ENCODE measurements around the gene CBFB. TPM values are rescaled to one million over a fixed set of nuclear protein-coding genes. Genes with fewer than 3 reads are reported as not detected.

The CBFB gene
- total and polyA plus RNA-seq, 3 experiments from 2014 or later, result 100 to 141 (median 132) TPM

- no peaks in the 10 kb centered on the region for H3K27me3 ChIP-seq (ENCODE audit: insufficient read depth, low read length, poor library complexity, severe bottlenecking)
- DNase-seq, result no peak
- POLR2A ChIA-PET, result no interaction called here
- Mint-ChIP-seq H3K4me3 (peak overlapping the region in 1 of 7 donors; percentile 54), H3K27ac (peak overlapping the region in 2 of 8 donors; percentile 16 to 73), H3K27me3 (no peaks in the 10 kb centered on the region), H3K36me3 (peaks cover 0 to 14% (median 4%) of the 10 kb centered on the region in 3 donors), H3K4me1 (peaks cover 0 to under 1% (median 0%) of the 10 kb centered on the region in 3 donors), H3K9me3 (no peaks in the 10 kb centered on the region)
- H3K4me3 ChIP-seq (ENCODE audit: low read length), result no peak overlapping the region
- no peaks in the 10 kb centered on the region for H3K9me3 ChIP-seq (ENCODE audit: low read length)
- H3K36me3 ChIP-seq (ENCODE audit: insufficient read depth, low read length), result peaks cover 5% of the 10 kb centered on the region
- peaks cover 2% of the 10 kb centered on the region for H3K4me1 ChIP-seq (ENCODE audit: insufficient read depth, low read length)
- no peak overlapping the region for H3K27ac ChIP-seq (ENCODE audit: low read depth, low read length)
- CTCF ChIA-PET, result interaction anchor here (0.9 to 9.5 kb wide), 5 partner anchors 52 to 128 kb away, joined by 3 to 63 read pairs (median 4); no protein-coding TSS in a partner anchor
Measured at GRCh38 chr16:67104061-67104460, 75.1 kb downstream of the CBFB start.

GRCh38 chr16:67104845-67105244, 75.9 kb downstream of the CBFB start:
- no peaks in the 10 kb centered on the region for H3K9me3 Mint-ChIP-seq
- H3K36me3 Mint-ChIP-seq, result peaks cover 0 to 13% (median 4%) of the 10 kb centered on the region in 3 donors
- peaks cover 4 to 8% (median 7%) of the 10 kb centered on the region in 3 donors for H3K4me1 Mint-ChIP-seq
- H3K4me3 Mint-ChIP-seq, result no peak overlapping the region
- Histone ChIP-seq H3K27me3 (ENCODE audit: insufficient read depth, low read length, poor library complexity, severe bottlenecking) (no peaks in the 10 kb centered on the region), H3K9me3 (ENCODE audit: low read length) (no peaks in the 10 kb centered on the region), H3K27ac (ENCODE audit: low read depth, low read length) (no peak overlapping the region), H3K36me3 (ENCODE audit: insufficient read depth, low read length) (peaks cover 5% of the 10 kb centered on the region), H3K4me1 (ENCODE audit: insufficient read depth, low read length) (peaks cover 6% of the 10 kb centered on the region), H3K4me3 (ENCODE audit: low read length) (no peak overlapping the region)
- DNase-seq, result no peak
- peak overlapping the region in 2 of 8 donors; percentile 32 to 78 for H3K27ac Mint-ChIP-seq
- H3K27me3 Mint-ChIP-seq, result no peaks in the 10 kb centered on the region
- ChIA-PET CTCF (interaction anchor here (1.6 to 9.5 kb wide), 3 partner anchors 51 to 126 kb away, joined by 4 to 63 read pairs (median 4); no protein-coding TSS in a partner anchor), POLR2A (no interaction called here)

DNA sequence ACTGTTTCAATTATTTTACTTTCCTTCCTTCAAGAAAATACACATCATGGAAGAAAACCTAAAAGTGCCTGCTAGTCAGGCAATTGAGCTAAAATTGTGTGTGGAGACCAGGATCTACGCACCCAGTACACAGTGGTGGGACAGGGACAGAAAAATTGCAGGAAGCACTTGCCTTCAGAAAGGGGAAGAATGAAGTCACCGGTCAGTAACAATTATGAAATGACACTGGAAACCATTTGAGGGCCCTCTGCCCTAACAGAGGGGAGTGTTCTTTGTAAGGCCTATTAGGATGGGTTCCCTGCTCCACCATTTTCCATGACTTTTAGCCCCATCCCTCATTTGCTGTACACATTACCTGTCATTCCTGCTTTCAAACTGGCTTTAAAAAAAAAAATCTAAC, 76.3 kb downstream of the CBFB start:
- H3K27ac Mint-ChIP-seq, result peak overlapping the region in 2 of 8 donors; percentile 15 to 78

GRCh38 chr16:67105881-67106280, 76.9 kb downstream of the CBFB start:
- H3K4me1 Mint-ChIP-seq, result peaks cover 8 to 16% (median 8%) of the 10 kb centered on the region in 3 donors
- POLR2A ChIA-PET, result interaction anchor here (0.7 kb wide), 1 partner anchor 45 kb away, joined by 3 read pairs; the partner anchor contains the start of gene B3GNT9
- peaks cover 0 to 12% (median 4%) of the 10 kb centered on the region in 3 donors for H3K36me3 Mint-ChIP-seq
- H3K9me3 Mint-ChIP-seq, result no peaks in the 10 kb centered on the region
- H3K4me3 Mint-ChIP-seq, result peak overlapping the region in 1 of 7 donors; percentile 11
- Histone ChIP-seq H3K27me3 (ENCODE audit: insufficient read depth, low read length, poor library complexity, severe bottlenecking) (no peaks in the 10 kb centered on the region), H3K4me1 (ENCODE audit: insufficient read depth, low read length) (peaks cover 13% of the 10 kb centered on the region), H3K4me3 (ENCODE audit: low read length) (no peak overlapping the region), H3K36me3 (ENCODE audit: insufficient read depth, low read length) (no peaks in the 10 kb centered on the region), H3K9me3 (ENCODE audit: low read length) (no peaks in the 10 kb centered on the region), H3K27ac (ENCODE audit: low read depth, low read length) (no peak overlapping the region)
- DNase-seq, result no peak
- H3K27me3 Mint-ChIP-seq, result no peaks in the 10 kb centered on the region
- peak overlapping the region in 2 of 8 donors; percentile 23 to 70 for H3K27ac Mint-ChIP-seq
- CTCF ChIA-PET, result interaction anchor here (0.9 to 9.5 kb wide), 3 partner anchors 50 to 127 kb away, joined by 3 to 63 read pairs (median 4); no protein-coding TSS in a partner anchor

More for the DNA sequence above, 76.3 kb downstream of the CBFB start:
- ChIA-PET POLR2A (no interaction called here), CTCF (interaction anchor here (1.9 to 9.5 kb wide), 2 partner anchors 51 to 126 kb away, joined by 4 to 63 read pairs; no protein-coding TSS in a partner anchor)
- H3K4me1 Mint-ChIP-seq, result peaks cover 6 to 10% (median 7%) of the 10 kb centered on the region in 3 donors
- no peaks in the 10 kb centered on the region for H3K27me3 Mint-ChIP-seq
- DNase-seq, result no peak
- Histone ChIP-seq H3K4me3 (ENCODE audit: low read length) (no peak overlapping the region), H3K9me3 (ENCODE audit: low read length) (no peaks in the 10 kb centered on the region), H3K27ac (ENCODE audit: low read depth, low read length) (no peak overlapping the region), H3K36me3 (ENCODE audit: insufficient read depth, low read length) (peaks cover 4% of the 10 kb centered on the region), H3K27me3 (ENCODE audit: insufficient read depth, low read length, poor library complexity, severe bottlenecking) (no peaks in the 10 kb centered on the region), H3K4me1 (ENCODE audit: insufficient read depth, low read length) (peaks cover 7% of the 10 kb centered on the region)
- H3K4me3 Mint-ChIP-seq, result no peak overlapping the region
- H3K36me3 Mint-ChIP-seq, result peaks cover 0 to 15% (median 4%) of the 10 kb centered on the region in 3 donors
- H3K9me3 Mint-ChIP-seq, result no peaks in the 10 kb centered on the region

DNA sequence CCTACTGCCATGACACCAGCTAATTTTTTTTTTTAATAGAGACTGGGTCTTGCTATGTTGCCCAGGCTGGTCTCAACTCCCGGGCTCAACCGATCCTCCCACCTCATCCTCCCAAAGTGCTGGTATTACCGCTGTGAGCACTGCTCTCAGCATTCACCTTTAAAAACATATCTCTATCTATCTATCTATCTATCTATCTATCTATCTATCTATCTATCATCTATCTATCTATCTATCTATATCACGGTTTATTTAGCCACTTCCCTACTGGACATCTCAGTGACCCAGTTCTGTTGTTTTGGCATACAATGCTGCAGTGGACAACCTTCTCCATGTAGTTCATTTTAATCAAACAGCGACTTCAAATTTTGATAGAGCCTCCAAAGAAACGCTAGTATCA, 79.5 kb downstream of the CBFB start:
- peaks cover 23 to 39% (median 32%) of the 10 kb centered on the region in 3 donors for H3K4me1 Mint-ChIP-seq
- H3K27ac ChIP-seq (ENCODE audit: low read depth, low read length), result no peak overlapping the region
- H3K27me3 Mint-ChIP-seq, result no peaks in the 10 kb centered on the region
- ChIA-PET POLR2A (no interaction called here), CTCF (interaction anchor here (1.4 kb wide), 1 partner anchor 46 kb away, joined by 4 read pairs; no protein-coding TSS in a partner anchor)
- DNase-seq, result no peak
- no peaks in the 10 kb centered on the region for H3K36me3 ChIP-seq (ENCODE audit: insufficient read depth, low read length)
- H3K9me3 Mint-ChIP-seq, result no peaks in the 10 kb centered on the region
- H3K4me3 ChIP-seq (ENCODE audit: low read length), result no peak overlapping the region
- no peak overlapping the region for H3K27ac Mint-ChIP-seq
- H3K27me3 ChIP-seq (ENCODE audit: insufficient read depth, low read length, poor library complexity, severe bottlenecking), result no peaks in the 10 kb centered on the region
- no peaks in the 10 kb centered on the region for H3K9me3 ChIP-seq (ENCODE audit: low read length)
- H3K4me3 Mint-ChIP-seq, result peak overlapping the region in 3 of 7 donors; percentile 72 to 94 (median 93)
- H3K36me3 Mint-ChIP-seq, result peaks cover 0 to 18% (median 0%) of the 10 kb centered on the region in 3 donors
- H3K4me1 ChIP-seq (ENCODE audit: insufficient read depth, low read length), result peaks cover 25% of the 10 kb centered on the region

DNA sequence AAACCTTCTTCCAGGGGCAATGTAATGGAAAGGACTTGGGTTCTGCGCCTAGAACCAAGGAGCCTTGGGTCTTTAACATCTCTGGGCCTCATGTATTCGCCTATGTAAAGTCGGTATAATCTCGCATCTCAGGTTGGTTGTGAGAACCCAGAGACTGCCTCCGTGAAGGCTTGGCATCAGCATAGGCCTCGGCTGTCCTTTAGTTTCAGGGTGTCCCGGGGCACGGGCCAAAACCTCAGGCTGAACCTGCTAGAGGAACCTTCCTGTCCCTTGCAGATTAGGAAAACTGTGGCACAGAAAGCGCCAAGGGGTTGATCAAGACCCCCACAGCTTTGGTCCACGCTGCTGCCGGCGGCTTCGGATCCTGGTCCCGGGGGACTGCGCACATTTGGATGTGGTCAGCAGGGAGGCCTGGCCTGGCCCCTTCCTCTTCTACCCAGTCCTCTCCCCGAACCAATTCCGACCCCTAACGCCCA, 80.0 kb downstream of the CBFB start:
- Histone ChIP-seq H3K9me3 (ENCODE audit: low read length) (no peaks in the 10 kb centered on the region), H3K36me3 (ENCODE audit: insufficient read depth, low read length) (no peaks in the 10 kb centered on the region), H3K4me1 (ENCODE audit: insufficient read depth, low read length) (peaks cover 25% of the 10 kb centered on the region), H3K27ac (ENCODE audit: low read depth, low read length) (peak overlapping the region; percentile 69), H3K4me3 (ENCODE audit: low read length) (peak overlapping the region; percentile 99), H3K27me3 (ENCODE audit: insufficient read depth, low read length, poor library complexity, severe bottlenecking) (no peaks in the 10 kb centered on the region)
- no peaks in the 10 kb centered on the region for H3K9me3 Mint-ChIP-seq
- peaks cover 0 to 20% (median 0%) of the 10 kb centered on the region in 3 donors for H3K36me3 Mint-ChIP-seq
- peaks cover 23 to 39% (median 32%) of the 10 kb centered on the region in 3 donors for H3K4me1 Mint-ChIP-seq
- ChIA-PET CTCF (interaction anchor here (1.3 kb wide), 1 partner anchor 46 kb away, joined by 3 read pairs; no protein-coding TSS in a partner anchor), POLR2A (no interaction called here)
- H3K27me3 Mint-ChIP-seq, result no peaks in the 10 kb centered on the region
- peak overlapping the region in 4 of 8 donors; percentile 76 to 89 (median 84) for H3K27ac Mint-ChIP-seq
- no peak for DNase-seq
- H3K4me3 Mint-ChIP-seq, result peak overlapping the region; percentile 92 to 97 (median 93)

DNA sequence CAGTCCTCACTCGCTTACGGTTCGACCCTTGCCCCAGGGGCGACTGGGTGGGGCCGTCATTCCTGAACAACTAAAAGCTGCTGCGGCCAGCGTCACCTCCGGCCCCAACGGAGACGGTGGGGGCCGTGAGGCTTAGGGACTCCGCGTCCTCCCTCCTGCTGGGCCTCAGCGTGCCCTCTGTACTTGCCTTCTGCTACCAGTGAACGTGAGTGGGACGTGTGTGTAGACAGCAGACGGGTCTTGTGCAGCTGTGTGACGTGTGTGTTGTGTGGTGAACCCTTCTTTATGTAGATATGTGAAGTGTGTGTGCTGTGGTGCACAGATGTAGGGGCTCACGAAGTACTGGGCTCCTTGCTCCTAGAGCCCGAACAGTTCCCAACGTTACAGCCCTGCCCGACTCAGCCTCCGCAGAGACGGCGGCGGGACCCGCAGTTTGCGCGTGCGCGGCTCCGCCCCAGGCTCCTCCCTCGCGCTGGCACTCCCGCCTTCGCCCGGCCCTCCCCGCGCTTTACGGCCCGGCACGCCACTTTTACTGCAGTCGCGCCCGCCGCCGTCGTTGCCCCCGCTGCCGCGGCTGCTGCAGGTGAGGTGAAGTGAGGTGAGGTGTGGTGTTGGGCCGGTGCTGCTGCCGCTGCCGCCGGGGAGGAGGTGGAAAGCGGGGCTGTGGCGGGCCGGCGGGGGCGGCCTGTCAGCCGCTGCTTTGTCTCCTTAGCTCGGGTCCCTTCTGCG, 80.6 kb downstream of the CBFB start, which contains the start of gene PHAF1:
PHAF1 (plus strand) TSS at position 535 of the 729 bp plus-strand sequence. CDS start 235 bp downstream, outside the sequence.
- Histone ChIP-seq H3K4me1 (ENCODE audit: insufficient read depth, low read length) (peaks cover 25% of the 10 kb centered on the region), H3K4me3 (ENCODE audit: low read length) (peak within 1 kb of the TSS; percentile 99), H3K27ac (ENCODE audit: low read depth, low read length) (peak within 1 kb of the TSS; percentile 69), H3K9me3 (ENCODE audit: low read length) (no peaks in the 10 kb centered on the region), H3K36me3 (ENCODE audit: insufficient read depth, low read length) (no peaks in the 10 kb centered on the region), H3K27me3 (ENCODE audit: insufficient read depth, low read length, poor library complexity, severe bottlenecking) (no peaks in the 10 kb centered on the region)
- H3K4me1 Mint-ChIP-seq, result peaks cover 26 to 43% (median 34%) of the 10 kb centered on the region in 3 donors
- H3K9me3 Mint-ChIP-seq, result no peaks in the 10 kb centered on the region
- peak within 1 kb of the TSS; percentile 92 to 97 (median 93) for H3K4me3 Mint-ChIP-seq
- no peaks in the 10 kb centered on the region for H3K27me3 Mint-ChIP-seq
- ChIA-PET CTCF (interaction anchor here (1.3 kb wide), 1 partner anchor 46 kb away, joined by 3 read pairs; no protein-coding TSS in a partner anchor), POLR2A (interaction anchor here (0.5 to 0.6 kb wide), 2 partner anchors 16 to 52 kb away, joined by 3 to 5 read pairs; no protein-coding TSS in a partner anchor)
- peak within 1 kb of the TSS; percentile 86 to 95 (median 88) for H3K27ac Mint-ChIP-seq
- DNase-seq, result peak; percentile 94 to 97 (median 96)
- H3K36me3 Mint-ChIP-seq, result peaks cover 0 to 20% (median 0%) of the 10 kb centered on the region in 3 donors

Measured in CD8-positive, alpha-beta memory T cell (primary cell).